GM23248 (cell line): Measurements from ENCODE around the gene ERC1.

ENCODE experiments used
- EZH2 ChIP-seq: fragments of 200-600 bp; sonication (generic); IDR thresholded peaks from 2 replicates; pipeline ENCODE4 v1.6.1; 2018; ENCODE audit warnings: antibody characterized with exemption, mild to moderate bottlenecking; ENCODE audit not compliant: insufficient read depth, poor library complexity, severe bottlenecking
- EZH2phosphoT487 ChIP-seq: fragments of 200-600 bp; sonication (generic); IDR thresholded peaks from 2 replicates; pipeline ENCODE4 v1.6.1; 2018; ENCODE audit warnings: antibody characterized with exemption, moderate library complexity, mild to moderate bottlenecking, low read depth; ENCODE audit not compliant: insufficient read depth

DNA sequence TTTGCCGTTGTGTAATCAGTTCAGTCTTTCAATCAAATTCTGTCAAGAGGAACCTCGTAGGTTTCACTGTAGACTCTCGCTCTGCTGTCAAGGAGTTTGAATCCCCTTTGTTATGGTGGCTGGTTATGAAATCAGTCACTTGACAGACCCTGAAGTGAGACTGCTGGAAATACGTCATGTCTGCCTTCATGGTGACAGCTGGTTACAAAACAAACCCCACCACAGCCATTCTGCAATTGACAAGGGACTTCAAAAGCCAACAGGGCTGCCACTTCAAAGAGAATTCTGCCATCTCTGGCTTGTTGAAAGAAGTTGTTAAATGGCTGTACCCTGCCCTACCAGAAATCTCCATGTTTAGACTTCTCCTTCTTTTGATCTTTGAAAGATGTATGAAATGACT is 286.9 kb downstream of the ERC1 start:
- no peak for TF ChIP-seq EZH2phosphoT487
- TF ChIP-seq EZH2, result no peak
